Liver (tissue), 9 donors: ENCODE measurements around the gene TRIM71. TPM values are rescaled to one million over a fixed set of nuclear protein-coding genes. Genes with fewer than 3 reads are reported as not detected.
"Not testable (repeated sequence)": the region's sequence is repeated elsewhere in the genome, so short reads cannot be mapped to it uniquely, and the experiment has no call there.

Experiments used
- DNase-seq: peaks from one replicate; pipeline ENCODE4 v3.0.0-alpha.2; 2017; ENCODE audit warnings: low spot score
- H3K27ac ChIP-seq, 2 donors: one replicate each; pipeline ENCODE4 v1.7.0; 2013; ENCODE audit warnings: inconsistent platforms in 2 of 2, low read length in 2 of 2, control low read depth in 1 of 2, low read depth in 1 of 2, mild to moderate bottlenecking in 1 of 2
- H3K27me3 ChIP-seq, 4 donors: one replicate each; pipeline versions ENCODE4 v1.6.1 to v1.7.0; 2013; ENCODE audit warnings: low read length in 3 of 4, inconsistent platforms in 1 of 4, mild to moderate bottlenecking in 1 of 4, moderate library complexity in 1 of 4; ENCODE audit not compliant: control insufficient read depth in 4 of 4, insufficient read depth in 4 of 4
- H3K36me3 ChIP-seq, 4 donors: one replicate each; pipeline versions ENCODE4 v1.6.1 to v1.7.0; 2013; ENCODE audit warnings: low read length in 3 of 4, mild to moderate bottlenecking in 3 of 4, low read depth in 1 of 4, moderate library complexity in 1 of 4; ENCODE audit not compliant: control insufficient read depth in 4 of 4, insufficient read depth in 3 of 4
- H3K4me1 ChIP-seq, 4 donors: one replicate each; pipeline versions ENCODE4 v1.6.1 to v1.7.0; 2013; ENCODE audit warnings: low read length in 3 of 4, mild to moderate bottlenecking in 3 of 4, moderate library complexity in 1 of 4; ENCODE audit not compliant: control insufficient read depth in 4 of 4, insufficient read depth in 4 of 4
- H3K4me3 ChIP-seq, 3 donors: one replicate each; pipeline versions ENCODE4 v1.6.1 to v1.7.0; 2013; ENCODE audit warnings: low read length in 3 of 3, control low read depth in 1 of 3, low read depth in 1 of 3, mild to moderate bottlenecking in 1 of 3
- H3K9ac ChIP-seq, 2 donors: one replicate each; pipeline ENCODE4 v1.7.0; 2013; ENCODE audit warnings: low read length in 2 of 2, mild to moderate bottlenecking in 2 of 2, moderate library complexity in 2 of 2, control low read depth in 1 of 2, low read depth in 1 of 2
- H3K9me3 ChIP-seq, 4 donors: one replicate each; pipeline versions ENCODE4 v1.6.1 to v1.7.0; 2013; ENCODE audit warnings: low read length in 3 of 4; ENCODE audit not compliant: control insufficient read depth in 4 of 4
- EGR1 ChIP-seq, 2 donors: IDR thresholded peaks; 2 replicates each; pipeline ENCODE4 v1.6.1; 2016 to 2018; ENCODE audit warnings: antibody characterized with exemption in 2 of 2, low read depth in 2 of 2
- FOXA1 ChIP-seq: IDR thresholded peaks from 2 replicates; pipeline ENCODE4 v1.6.1; 2016; ENCODE audit warnings: antibody characterized with exemption
- HNF4A ChIP-seq, 2 donors: conservative IDR thresholded peaks; 2 replicates each; pipeline ENCODE4 v1.6.1; 2016; ENCODE audit warnings: antibody characterized with exemption in 2 of 2, mild to moderate bottlenecking in 2 of 2
- HNF4G ChIP-seq: IDR thresholded peaks from 2 replicates; pipeline ENCODE4 v1.6.1; 2016; ENCODE audit warnings: antibody characterized with exemption
- MAX ChIP-seq: IDR thresholded peaks from 2 replicates; pipeline ENCODE4 v1.6.1; 2016; ENCODE audit warnings: antibody characterized with exemption
- NR2F2 ChIP-seq: IDR thresholded peaks from 2 replicates; pipeline ENCODE4 v1.6.1; 2016; ENCODE audit warnings: antibody characterized with exemption
- RAD21 ChIP-seq, 2 donors: IDR thresholded peaks; 2 replicates each; pipeline ENCODE4 v1.6.1; 2016; ENCODE audit warnings: antibody characterized with exemption in 2 of 2, mild to moderate bottlenecking in 2 of 2
- REST ChIP-seq: IDR thresholded peaks from 2 replicates; pipeline ENCODE4 v1.6.1; 2016; ENCODE audit warnings: antibody characterized with exemption, mild to moderate bottlenecking
- RXRA ChIP-seq, 2 donors: IDR thresholded peaks; 2 replicates each; pipeline ENCODE4 v1.6.1; 2017 to 2018; ENCODE audit warnings: antibody characterized with exemption in 2 of 2, mild to moderate bottlenecking in 1 of 2
- SP1 ChIP-seq: IDR thresholded peaks from 2 replicates; pipeline ENCODE4 v1.6.1; 2018; ENCODE audit warnings: antibody characterized with exemption, mild to moderate bottlenecking
- TAF1 ChIP-seq: conservative IDR thresholded peaks from 2 replicates; pipeline ENCODE4 v1.6.1; 2016; ENCODE audit warnings: antibody characterized with exemption, mild to moderate bottlenecking
- YY1 ChIP-seq: IDR thresholded peaks from 2 replicates; pipeline ENCODE4 v1.6.1; 2016; ENCODE audit warnings: antibody characterized with exemption, mild to moderate bottlenecking
- WGBS: extraction: QIAGEN DNeasy Blood & Tissue Kit; methylation state at CpG from one replicate; pipeline ENCODE4 v1.1.7; 2013; 5-methylcytosine and 5-hydroxymethylcytosine counted together
- polyA plus RNA-seq, 2 donors: library from polyadenylated mRNA; stranded (reverse) in 1 of 2; unstranded in 1 of 2; fragments of 200-250 nt in 1 of 2; fragments of >200 nt in 1 of 2; fragmentation: Nextera tagmentation in 1 of 2; extraction: Ambion mirVana in 1 of 2; gene quantifications; one replicate each; pipeline versions ENCODE4 v1.2.1 to v1.2.3, GENCODE V29; 2013 to 2015
- total RNA-seq, 2 donors: library from RNA; depleted of rRNA; stranded (reverse); fragments of >200 nt; gene quantifications; one replicate each; pipeline ENCODE4 v1.2.3, GENCODE V29; 2014
- TF ChIP-seq, protein P1 (sequence below): IDR thresholded peaks from 2 replicates; pipeline ENCODE4 v1.6.1; 2016; ENCODE audit warnings: antibody characterized with exemption
- TF ChIP-seq, protein P2 (sequence below): IDR thresholded peaks from 2 replicates; pipeline ENCODE4 v1.6.1; 2016; ENCODE audit warnings: antibody characterized with exemption
- TF ChIP-seq, protein P3 (sequence below): fragments of 150-350 bp; IDR thresholded peaks from 2 replicates; pipeline ENCODE4 v1.5.1; 2017; ENCODE audit warnings: improper control_type of control experiment, low read depth, low read length; ENCODE audit not compliant: missing input control
- donor health status: healthy.
- donor health status: healthy.
- donor health status: healthy.
- donor health status: healthy.
- donor health status: healthy.

The TRIM71 gene
- total and polyA plus RNA-seq, 4 donors, result under 0.01 to 9.1 TPM; not detected in 2

DNA sequence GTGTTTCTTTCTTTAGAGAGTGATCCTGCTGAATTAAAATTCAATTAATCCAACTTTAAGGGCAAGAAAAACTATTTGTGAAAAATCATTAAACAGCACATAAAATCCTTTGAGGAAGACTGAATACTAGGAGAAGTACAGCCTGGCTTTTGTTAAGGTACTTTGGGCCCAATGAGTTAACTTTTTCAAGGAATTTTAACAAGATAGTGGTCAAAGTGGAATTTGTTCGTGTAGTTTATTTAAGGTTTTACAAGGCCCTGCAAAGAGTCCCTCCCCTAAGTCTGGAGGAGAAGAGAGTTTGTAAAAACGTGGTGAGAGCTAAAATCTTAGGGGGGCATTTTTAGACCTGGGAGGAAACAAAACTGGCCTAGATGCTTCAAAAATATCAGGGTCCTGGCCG lies 26.0 kb upstream of the TRIM71 start (continued):
- no peak for TF ChIP-seq RAD21 (IDR thresholded peaks at IDR 0.05)
- TF ChIP-seq SP1, result no peak
- TF ChIP-seq HNF4G, result no peak
- TF ChIP-seq, protein P1, sequence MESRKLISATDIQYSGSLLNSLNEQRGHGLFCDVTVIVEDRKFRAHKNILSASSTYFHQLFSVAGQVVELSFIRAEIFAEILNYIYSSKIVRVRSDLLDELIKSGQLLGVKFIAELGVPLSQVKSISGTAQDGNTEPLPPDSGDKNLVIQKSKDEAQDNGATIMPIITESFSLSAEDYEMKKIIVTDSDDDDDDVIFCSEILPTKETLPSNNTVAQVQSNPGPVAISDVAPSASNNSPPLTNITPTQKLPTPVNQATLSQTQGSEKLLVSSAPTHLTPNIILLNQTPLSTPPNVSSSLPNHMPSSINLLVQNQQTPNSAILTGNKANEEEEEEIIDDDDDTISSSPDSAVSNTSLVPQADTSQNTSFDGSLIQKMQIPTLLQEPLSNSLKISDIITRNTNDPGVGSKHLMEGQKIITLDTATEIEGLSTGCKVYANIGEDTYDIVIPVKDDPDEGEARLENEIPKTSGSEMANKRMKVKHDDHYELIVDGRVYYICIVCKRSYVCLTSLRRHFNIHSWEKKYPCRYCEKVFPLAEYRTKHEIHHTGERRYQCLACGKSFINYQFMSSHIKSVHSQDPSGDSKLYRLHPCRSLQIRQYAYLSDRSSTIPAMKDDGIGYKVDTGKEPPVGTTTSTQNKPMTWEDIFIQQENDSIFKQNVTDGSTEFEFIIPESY, result no peak
- no peak for TF ChIP-seq FOXA1
- no peak for TF ChIP-seq EGR1 (IDR thresholded peaks at IDR 0.05; ENCODE audit: low read depth in 2 of 2)

GRCh38 chr3:32794487-32795308 lies 23.1 kb upstream of the TRIM71 start:
- H3K9ac ChIP-seq, result no peak overlapping the region

GRCh38 chr3:32796384-32796950 lies 21.3 kb upstream of the TRIM71 start:
- not testable (repeated sequence) for H3K27ac ChIP-seq, H3K4me3 ChIP-seq, H3K4me1 ChIP-seq, H3K9me3 ChIP-seq, H3K9ac ChIP-seq, H3K27me3 ChIP-seq, DNase-seq, H3K36me3 ChIP-seq
- WGBS, result 91% methylated on average over 11 of the region's 11 CpGs

More at GRCh38 chr3:32794487-32795308, 23.1 kb upstream of the TRIM71 start:
- Histone ChIP-seq H3K9me3 (no peaks in the 10 kb centered on the region), H3K4me3 (no peak overlapping the region), H3K4me1 (no peaks in the 10 kb centered on the region), H3K36me3 (no peaks in the 10 kb centered on the region), H3K27ac (no peak overlapping the region), H3K27me3 (no peaks in the 10 kb centered on the region)
- no peak for TF ChIP-seq HNF4A (conservative IDR thresholded peaks at IDR 0.05)
- TF ChIP-seq FOXA1, result no peak
- 63% methylated on average over 8 of the region's 8 CpGs for WGBS
- no peak for DNase-seq

DNA sequence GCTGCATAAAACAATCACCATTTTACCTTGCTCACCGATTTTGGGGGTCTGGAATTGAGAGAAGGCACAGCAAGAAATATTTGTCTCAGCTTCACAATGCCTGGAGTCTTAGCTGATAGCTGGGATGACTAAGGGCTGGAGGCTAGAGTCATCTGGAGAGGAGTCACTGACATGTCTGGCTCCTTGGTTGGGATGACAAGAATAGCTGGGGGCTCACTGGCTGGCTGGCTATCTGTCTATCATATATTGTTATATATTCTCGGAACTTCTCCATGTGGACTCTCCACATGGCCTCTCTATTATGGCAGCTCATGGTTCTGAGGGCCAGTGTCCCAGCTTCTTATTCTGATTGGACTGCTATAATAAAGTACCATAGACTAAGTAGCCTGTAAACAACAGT lies 20.0 kb upstream of the TRIM71 start:
- Histone ChIP-seq H3K4me3 (no peak overlapping the region), H3K27me3 (no peaks in the 10 kb centered on the region), H3K4me1 (no peaks in the 10 kb centered on the region), H3K9me3 (no peaks in the 10 kb centered on the region), H3K27ac (no peak overlapping the region), H3K36me3 (no peaks in the 10 kb centered on the region), H3K9ac (no peak overlapping the region)
- DNase-seq, result no peak
- 87% methylated on average over 2 of the region's 2 CpGs for WGBS
- no peak for TF ChIP-seq MAX
- no peak for TF ChIP-seq SP1
- no peak for TF ChIP-seq YY1
- TF ChIP-seq, protein P2, sequence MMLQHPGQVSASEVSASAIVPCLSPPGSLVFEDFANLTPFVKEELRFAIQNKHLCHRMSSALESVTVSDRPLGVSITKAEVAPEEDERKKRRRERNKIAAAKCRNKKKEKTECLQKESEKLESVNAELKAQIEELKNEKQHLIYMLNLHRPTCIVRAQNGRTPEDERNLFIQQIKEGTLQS, result no peak
- TF ChIP-seq HNF4G, result no peak
- no peak for TF ChIP-seq REST
- no peak for TF ChIP-seq RXRA (IDR thresholded peaks at IDR 0.05)
- TF ChIP-seq, protein P3, sequence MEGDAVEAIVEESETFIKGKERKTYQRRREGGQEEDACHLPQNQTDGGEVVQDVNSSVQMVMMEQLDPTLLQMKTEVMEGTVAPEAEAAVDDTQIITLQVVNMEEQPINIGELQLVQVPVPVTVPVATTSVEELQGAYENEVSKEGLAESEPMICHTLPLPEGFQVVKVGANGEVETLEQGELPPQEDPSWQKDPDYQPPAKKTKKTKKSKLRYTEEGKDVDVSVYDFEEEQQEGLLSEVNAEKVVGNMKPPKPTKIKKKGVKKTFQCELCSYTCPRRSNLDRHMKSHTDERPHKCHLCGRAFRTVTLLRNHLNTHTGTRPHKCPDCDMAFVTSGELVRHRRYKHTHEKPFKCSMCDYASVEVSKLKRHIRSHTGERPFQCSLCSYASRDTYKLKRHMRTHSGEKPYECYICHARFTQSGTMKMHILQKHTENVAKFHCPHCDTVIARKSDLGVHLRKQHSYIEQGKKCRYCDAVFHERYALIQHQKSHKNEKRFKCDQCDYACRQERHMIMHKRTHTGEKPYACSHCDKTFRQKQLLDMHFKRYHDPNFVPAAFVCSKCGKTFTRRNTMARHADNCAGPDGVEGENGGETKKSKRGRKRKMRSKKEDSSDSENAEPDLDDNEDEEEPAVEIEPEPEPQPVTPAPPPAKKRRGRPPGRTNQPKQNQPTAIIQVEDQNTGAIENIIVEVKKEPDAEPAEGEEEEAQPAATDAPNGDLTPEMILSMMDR, result no peak
- no peak for TF ChIP-seq NR2F2
- TF ChIP-seq EGR1 (IDR thresholded peaks at IDR 0.05; ENCODE audit: low read depth in 2 of 2), result no peak
- no peak for TF ChIP-seq RAD21 (IDR thresholded peaks at IDR 0.05)
- no peak for TF ChIP-seq FOXA1
- no peak for TF ChIP-seq TAF1
